K562 (cell line): ENCODE data around the gene DPEP2. TPM values are rescaled to one million over a fixed set of nuclear protein-coding genes. Genes with fewer than 3 reads are reported as not detected.
"Not testable (repeated sequence)": the region's sequence is repeated elsewhere in the genome, so short reads cannot be mapped to it uniquely, and the experiment has no call there.

Experiments used
- ATAC-seq: fragments of 200-7000 bp; cut with Tn5 transposase; 3 replicates; pipeline ENCODE4 v1.9.1; 2020; ENCODE audit warnings: moderate library complexity
- Bru-seq: library from RNA; stranded (reverse); fragments of 400-500 nt; gene quantifications from one replicate; lab custom pipeline; 2021; lab: Mats Ljungman, UMichigan
- BruChase-seq, 2 experiments: library from RNA; stranded (reverse); fragments of 400-500 nt; gene quantifications; one replicate each; lab custom pipeline; 2021; lab: Mats Ljungman, UMichigan
- BruUV-seq: library from RNA; stranded (reverse); fragments of 400-500 nt; replicated peaks from 2 replicates; lab custom pipeline; 2021; lab: Mats Ljungman, UMichigan
- CTCF ChIA-PET: fragments of 300-600 bp; formaldehyde crosslinking; extraction: SDS; loops from one replicate; lab custom pipeline; 2021; ENCODE audit warnings: low intra/inter-chr PET ratio; lab: Yijun Ruan, JAX
- POLR2A ChIA-PET: fragments of 300-600, 350-650 bp; sonication (Branson Sonifier 250); formaldehyde crosslinking; extraction: SDS; loops from one replicate; lab custom pipeline; 2021; ENCODE audit warnings: antibody characterized with exemption, inconsistent platforms; lab: Yijun Ruan, JAX
- DNase-seq, 4 experiments: peaks; one replicate each; pipeline versions ENCODE4 v3.0.0 to v3.0.0-alpha.2; 2011 to 2018; ENCODE audit warnings: low spot score in 3 of 4, mixed read lengths in 3 of 4; ENCODE audit errors: extremely low read depth in 1 of 4
- FAIRE-seq: peaks from 2 replicates; lab custom pipeline; 2011; peaks lifted over from hg19 to GRCh38; lab: Jason Lieb, UNC
- H2AFZ ChIP-seq: 2 replicates; pipeline ENCODE4 v1.6.0; 2011; ENCODE audit warnings: low read depth, low read length, control low read depth, inconsistent platforms
- H3K27ac ChIP-seq: fragments of 200-600 bp; 3 replicates; pipeline ENCODE4 v1.8.0; 2011; ENCODE audit warnings: low read depth, mild to moderate bottlenecking, control low read depth, inconsistent platforms, low read length, moderate library complexity, mixed read lengths; ENCODE audit errors: extremely low read depth
- H3K27me3 ChIP-seq, 2 experiments: fragments of 300-600 bp in 1 of 2; 2 replicates in 1 of 2; 3 replicates in 1 of 2; pipeline versions ENCODE4 v1.6.0 to v1.8.0; 2011; ENCODE audit warnings: inconsistent platforms in 2 of 2, low read length in 2 of 2, mild to moderate bottlenecking in 1 of 2, mixed read lengths in 1 of 2, moderate library complexity in 1 of 2; ENCODE audit not compliant: control insufficient read depth in 2 of 2, insufficient read depth in 2 of 2
- H3K36me3 ChIP-seq: fragments of 300-600 bp; 3 replicates; pipeline ENCODE4 v1.8.0; 2011; ENCODE audit warnings: mild to moderate bottlenecking, low read length, inconsistent platforms; ENCODE audit not compliant: control insufficient read depth, insufficient read depth
- H3K4me1 ChIP-seq, 2 experiments: fragments of 200-600 bp in 1 of 2; replicated peaks in 1 of 2; 2 replicates in 1 of 2; 3 replicates in 1 of 2; pipeline versions ENCODE4 v1.5.1 to v1.8.0; 2011; ENCODE audit warnings: inconsistent platforms in 2 of 2, low read length in 2 of 2, mild to moderate bottlenecking in 1 of 2, mixed read lengths in 1 of 2, moderate library complexity in 1 of 2; ENCODE audit not compliant: control insufficient read depth in 2 of 2, insufficient read depth in 2 of 2
- H3K4me2 ChIP-seq: 2 replicates; pipeline ENCODE4 v1.6.1; 2011; ENCODE audit warnings: low read length, control low read depth, inconsistent platforms, mixed read lengths; ENCODE audit not compliant: insufficient read depth
- H3K4me3 ChIP-seq: fragments of 200-600 bp; sonication (generic), shearing (Covaris generic); 2 replicates; pipeline ENCODE4 v1.5.1; 2016; ENCODE audit warnings: control low read depth, inconsistent platforms
- H3K79me2 ChIP-seq: fragments of 200-600 bp; 3 replicates; pipeline ENCODE4 v1.8.0; 2011; ENCODE audit warnings: low read length, inconsistent platforms; ENCODE audit not compliant: control insufficient read depth, insufficient read depth
- H3K9ac ChIP-seq, 2 experiments: 2 replicates each; pipeline versions ENCODE4 v1.6.0 to v1.6.1; 2011; ENCODE audit warnings: low read depth in 2 of 2, low read length in 2 of 2, control low read depth in 1 of 2, inconsistent platforms in 1 of 2, mild to moderate bottlenecking in 1 of 2, mixed read lengths in 1 of 2; ENCODE audit not compliant: insufficient read depth in 1 of 2
- H3K9me1 ChIP-seq: one replicate; pipeline ENCODE4 v1.6.0; 2011; ENCODE audit warnings: inconsistent platforms, mild to moderate bottlenecking, low read length, moderate library complexity; ENCODE audit not compliant: control insufficient read depth, insufficient read depth
- H3K9me3 ChIP-seq: replicated peaks from 2 replicates; pipeline ENCODE4 v1.5.1; 2011; ENCODE audit warnings: low read depth, low read length, inconsistent platforms; ENCODE audit not compliant: control insufficient read depth, insufficient read depth
- H4K20me1 ChIP-seq: replicated peaks from 2 replicates; pipeline ENCODE4 v1.6.1; 2011; ENCODE audit warnings: low read length, inconsistent platforms, mixed read lengths; ENCODE audit not compliant: control insufficient read depth, insufficient read depth
- FOS ChIP-seq: IDR thresholded peaks from 3 replicates; pipeline ENCODE4 v1.6.1; 2011; ENCODE audit not compliant: insufficient read length; ENCODE audit errors: extremely low read depth
- KDM5B ChIP-seq: fragments of 200-600 bp; sonication (generic); IDR thresholded peaks from 2 replicates; pipeline ENCODE4 v1.6.1; 2012; ENCODE audit warnings: low read depth, mild to moderate bottlenecking, moderate library complexity, low read length, control low read depth, inconsistent platforms; ENCODE audit not compliant: insufficient replicate concordance
- L3MBTL2 ChIP-seq: fragments of 450-650 bp; IDR thresholded peaks from 2 replicates; pipeline ENCODE4 v1.6.1; 2016; ENCODE audit warnings: mild to moderate bottlenecking, moderate library complexity
- MTA3 ChIP-seq: fragments of 450-650 bp; formaldehyde crosslinking; IDR thresholded peaks from 2 replicates; pipeline ENCODE4 v1.6.1; 2017; ENCODE audit warnings: mild to moderate bottlenecking, borderline replicate concordance
- NR2C1 ChIP-seq, 2 experiments: fragments of 450-650 bp; IDR thresholded peaks; 2 replicates each; pipeline ENCODE4 v1.6.1; 2017; ENCODE audit warnings: mild to moderate bottlenecking in 2 of 2, antibody characterized with exemption in 1 of 2, inconsistent platforms in 1 of 2, missing compliant biosample characterization in 1 of 2, missing genetic modification characterization in 1 of 2
- POLR2A ChIP-seq: fragments of 450-650 bp; conservative IDR thresholded peaks from 2 replicates; pipeline ENCODE4 v1.6.1; 2016
- POLR2B ChIP-seq: fragments of 450-650 bp; IDR thresholded peaks from 2 replicates; pipeline ENCODE4 v1.6.1; 2018; ENCODE audit warnings: low read depth; ENCODE audit not compliant: partially characterized antibody
- RBM25 ChIP-seq: fragments of 200-400 bp; formaldehyde crosslinking; IDR thresholded peaks from 2 replicates; pipeline ENCODE4 v1.6.1; 2018; ENCODE audit warnings: low read length, low read depth, moderate library complexity; ENCODE audit not compliant: severe bottlenecking
- SPI1 ChIP-seq: IDR thresholded peaks from 2 replicates; pipeline ENCODE4 v1.6.1; 2011; ENCODE audit warnings: low read depth, low read length, control low read depth, borderline replicate concordance
- SREBF1 ChIP-seq: fragments of 150-350 bp; IDR thresholded peaks from 2 replicates; pipeline ENCODE4 v1.6.1; 2014; ENCODE audit warnings: antibody characterized with exemption, low read depth, low read length, borderline replicate concordance
- SUPT5H ChIP-seq: fragments of 450-650 bp; IDR thresholded peaks from 2 replicates; pipeline ENCODE4 v1.6.1; 2016
- THRAP3 ChIP-seq: fragments of 450-650 bp; IDR thresholded peaks from 2 replicates; pipeline ENCODE4 v1.6.1; 2016; ENCODE audit warnings: mild to moderate bottlenecking, inconsistent platforms, borderline replicate concordance
- WGBS: fragments of 100-300 bp; shearing (Covaris generic); methylation state at CpG from one replicate; pipeline ENCODE4 v1.1.6; 2016; ENCODE audit warnings: low coverage, mixed read lengths; ENCODE audit not compliant: insufficient coverage; ENCODE audit errors: missing lambda C conversion rate; 5-methylcytosine and 5-hydroxymethylcytosine counted together
- in situ Hi-C: fragments of 300-500 bp; cut with MboI; formaldehyde crosslinking; loops from 4 replicates; pipeline ENCODE4 v1.15.0; 2018; ENCODE audit warnings: inconsistent platforms, mixed read lengths
- intact Hi-C: fragments of 100-400 bp; cut with micrococcal nuclease; formaldehyde crosslinking; loops from 2 replicates; pipeline ENCODE4 v1.14.2; 2022
- long read RNA-seq, 3 experiments: library from polyadenylated mRNA in 2 of 3; library from RNA in 1 of 3; unstranded in 2 of 3; stranded (forward) in 1 of 3; transcript quantifications; one replicate each; pipeline ENCODE4 v2.0.0, GENCODE V29; 2019 to 2022
- polyA minus RNA-seq, 3 experiments: library from RNA; depleted of rRNA, polyadenylated mRNA; stranded (reverse); fragments of >200 nt; gene quantifications; 2 replicates each; pipeline ENCODE4 v1.2.3, GENCODE V29; 2011
- polyA plus RNA-seq, 8 experiments: library from polyadenylated mRNA; depleted of rRNA in 4 of 8; stranded (reverse) in 5 of 8; unstranded in 3 of 8; fragments of >200 nt; fragmentation: Nextera tagmentation in 2 of 8; fragmentation: Illumina TruSeq in 1 of 8; extraction: Ambion mirVana in 2 of 8; extraction: Trizol in 1 of 8; gene quantifications; 2 replicates each; pipeline versions ENCODE4 v1.2.1 to v1.2.3, GENCODE V29; 2011 to 2014; ENCODE audit warnings: inconsistent platforms in 1 of 8, missing spikeins in 1 of 8
- total RNA-seq, 7 experiments: library from RNA; depleted of rRNA in 6 of 7; stranded (reverse); fragments of >200 nt in 6 of 7; fragmentation: Illumina TruSeq in 2 of 7; extraction: Trizol in 2 of 7; gene quantifications; 2 replicates each; pipeline versions ENCODE4 v1.2.1 to v1.2.3, GENCODE V29; 2011 to 2021; ENCODE audit warnings: low replicate concordance in 1 of 7

Gene DPEP2, protein sequence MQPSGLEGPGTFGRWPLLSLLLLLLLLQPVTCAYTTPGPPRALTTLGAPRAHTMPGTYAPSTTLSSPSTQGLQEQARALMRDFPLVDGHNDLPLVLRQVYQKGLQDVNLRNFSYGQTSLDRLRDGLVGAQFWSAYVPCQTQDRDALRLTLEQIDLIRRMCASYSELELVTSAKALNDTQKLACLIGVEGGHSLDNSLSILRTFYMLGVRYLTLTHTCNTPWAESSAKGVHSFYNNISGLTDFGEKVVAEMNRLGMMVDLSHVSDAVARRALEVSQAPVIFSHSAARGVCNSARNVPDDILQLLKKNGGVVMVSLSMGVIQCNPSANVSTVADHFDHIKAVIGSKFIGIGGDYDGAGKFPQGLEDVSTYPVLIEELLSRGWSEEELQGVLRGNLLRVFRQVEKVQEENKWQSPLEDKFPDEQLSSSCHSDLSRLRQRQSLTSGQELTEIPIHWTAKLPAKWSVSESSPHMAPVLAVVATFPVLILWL
- 2.4 and 7.0 TPM in 2 replicates for total RNA-seq (2011; cell fraction: chromatin; rRNA removed; ENCODE audit: low replicate concordance)
- total RNA-seq (2011; cell fraction: nucleolus; rRNA removed) = 3.7 and 4.3 TPM in 2 replicates
- total RNA-seq (2011; cell fraction: nucleoplasm; rRNA removed) = 3.2 and 4.1 TPM in 2 replicates
- total RNA-seq (2014; rRNA removed) (0.14 and 1.3 TPM in 2 replicates), total RNA-seq (2014; rRNA removed; fragmentation: Illumina TruSeq; extraction: Trizol) (0.18 and 0.35 TPM in 2 replicates), total RNA-seq (2015; rRNA removed; fragmentation: Illumina TruSeq; extraction: Trizol) (0.49 and 0.76 TPM in 2 replicates), total RNA-seq (2021) (0.85 and 1.2 TPM in 2 replicates), polyA plus RNA-seq (2011; rRNA removed) (0.81 and 1.6 TPM in 2 replicates), polyA plus RNA-seq (2014; fragmentation: Illumina TruSeq; extraction: Trizol) (0.70 and 1.00 TPM in 2 replicates), polyA plus RNA-seq (2014; fragmentation: Nextera tagmentation; extraction: Ambion mirVana) (under 1 TPM; 0.24 to 0.38 TPM), polyA plus RNA-seq (2014; rRNA removed) (0.36 and 0.81 TPM in 2 replicates), polyA minus RNA-seq (2011; rRNA and poly(A)+ RNA removed) (0.95 and 1.2 TPM in 2 replicates), Bru-seq, nascent RNA (percentile 27 among the genes with signal in this experiment), BruChase-seq, experiment 1, labeled RNA remaining after a 2-hour chase (percentile 20 among the genes with signal in this experiment), BruChase-seq, experiment 2, labeled RNA remaining after a 6-hour chase (percentile 27 among the genes with signal in this experiment)
- 1.5 and 3.0 TPM in 2 replicates for polyA plus RNA-seq (2011; cell fraction: cytosol; rRNA removed)
- polyA plus RNA-seq (2011; cell fraction: nucleus; rRNA removed) = 3.3 and 4.5 TPM in 2 replicates
- 1.7 and 6.2 TPM in 2 replicates for polyA plus RNA-seq (2012)
- polyA minus RNA-seq (2011; cell fraction: cytosol; rRNA and poly(A)+ RNA removed) = not detected in 2 replicates
- polyA minus RNA-seq (2011; cell fraction: nucleus; rRNA and poly(A)+ RNA removed) = 1.1 and 2.0 TPM in 2 replicates
- long read RNA-seq, experiment 1, partial matches to known transcripts = 0 of 1 reads
- long read RNA-seq, experiment 1, other reads (novel, unspliced or antisense) = 0 of 1 reads
- long read RNA-seq, experiment 2, partial matches to known transcripts = 0 of 1 reads
- long read RNA-seq, experiment 2, other reads (novel, unspliced or antisense) = 1 of 1 reads
- long read RNA-seq, experiment 3 = 0 reads

DNA sequence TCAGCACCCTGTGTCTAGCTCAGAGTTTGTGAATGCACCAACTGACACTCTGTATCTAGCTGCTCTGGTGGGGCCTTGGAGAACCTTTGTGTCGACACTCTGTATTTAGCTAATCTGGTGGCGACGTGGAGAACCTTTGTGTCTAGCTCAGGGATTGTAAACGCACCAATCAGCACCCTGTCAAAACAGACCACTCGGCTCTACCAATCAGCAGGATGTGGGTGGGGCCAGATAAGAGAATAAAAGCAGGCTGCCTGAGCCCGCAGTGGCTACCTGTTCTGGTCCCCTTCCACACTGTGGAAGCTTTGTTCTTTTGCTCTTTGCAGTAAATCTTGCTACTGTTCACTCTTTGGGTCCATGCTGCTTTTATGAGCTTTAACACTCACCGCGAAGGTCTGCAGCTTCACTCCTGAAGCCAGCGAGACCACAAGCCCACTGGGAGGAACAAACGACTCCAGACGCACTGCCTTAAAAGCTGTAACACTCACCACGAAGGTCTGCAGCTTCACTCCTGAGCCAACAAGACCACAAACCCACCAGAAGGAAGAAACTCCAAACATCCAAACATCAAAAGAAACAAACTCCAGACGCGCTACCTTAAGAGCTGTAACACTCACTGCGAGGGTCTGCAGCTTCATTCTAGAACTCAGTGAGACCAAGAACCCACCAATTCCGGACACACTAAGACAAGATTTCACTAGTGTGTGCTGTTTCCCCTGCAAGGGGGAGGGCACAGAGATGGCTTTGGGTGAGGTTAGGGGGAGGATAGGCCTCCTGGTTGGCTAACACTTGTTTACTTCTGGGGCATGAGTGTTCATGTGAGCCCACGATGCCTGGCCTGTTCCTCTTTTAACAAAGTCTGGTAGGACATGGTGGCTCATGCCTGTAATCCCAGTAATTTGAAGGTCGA lies at the start of gene DPEP2:
DPEP2 (minus strand) TSS at position 706 of the 910 bp plus-strand sequence. CDS start 6,272 bp downstream, outside the sequence.
- H3K27me3 ChIP-seq; H3K9me3 ChIP-seq; intact Hi-C loops; H3K36me3 ChIP-seq; H3K9me1 ChIP-seq; H3K79me2 ChIP-seq; DNase-seq; H3K9ac ChIP-seq; FAIRE-seq; CTCF ChIA-PET; H3K4me3 ChIP-seq; H4K20me1 ChIP-seq; TF ChIP-seq NR2C1 (tag; IDR thresholded peaks at IDR 0.05): not testable (repeated sequence)
- peak; percentile 61 for ATAC-seq
- Histone ChIP-seq H3K4me1 (peaks cover 20 to 22% of the 10 kb centered on the region in 2 experiments), H2AFZ (peak within 1 kb of the TSS; percentile 73), H3K4me2 (peak within 1 kb of the TSS; percentile 40; the same call in 1 of the 2 replicates), H3K27ac (peak within 1 kb of the TSS; percentile 35; the same call in 1 of the 3 replicates)
- POLR2A ChIA-PET = interaction anchor here (1.1 kb wide), 3 partner anchors 9 to 53 kb away, joined by 3 read pairs; no protein-coding TSS in a partner anchor
- in situ Hi-C loops = loop anchor here (10.0 kb wide), 1 partner anchor 316 kb away; the partner anchor contains the start of genes PRMT7 and SLC7A6OS
- 56% methylated on average over 17 of the region's 18 CpGs for WGBS
- TSS peak; percentile 96 for BruUV-seq
- TF ChIP-seq POLR2A (peak; percentile 89), POLR2B (peak; percentile 65), RBM25 (peak; percentile 12), SUPT5H (peak; percentile 76), NR2C1 (IDR thresholded peaks at IDR 0.05) (0 out of 2 replicates have a peak, but pooled peaks have one; percentile 13), SREBF1 (peak; percentile 87; the same call in 1 of the 2 replicates), THRAP3 (0 out of 2 replicates have a peak, but pooled peaks have one; percentile 65), SPI1 (peak; percentile 80), L3MBTL2 (peak; percentile 53; the same call in 1 of the 2 replicates), FOS (peak; percentile 28), KDM5B (peak; percentile 51), MTA3 (peak; percentile 81)
